ES-I3 (cell line): ENCODE results near the gene TM4SF1.

Source experiments
- H3K36me3 ChIP-seq: 2 replicates; pipeline ENCODE4 v1.6.1; 2013; ENCODE audit warnings: mild to moderate bottlenecking, low read length, control low read depth, moderate library complexity; ENCODE audit not compliant: insufficient read depth
- H3K4me1 ChIP-seq: 2 replicates; pipeline ENCODE4 v1.6.1; 2013; ENCODE audit warnings: mild to moderate bottlenecking, control low read depth, low read length; ENCODE audit not compliant: insufficient read depth
- H3K9ac ChIP-seq: 2 replicates; pipeline ENCODE4 v1.6.1; 2013; ENCODE audit warnings: low read depth, mild to moderate bottlenecking, low read length, moderate library complexity
- H3K9me3 ChIP-seq: 2 replicates; pipeline ENCODE4 v1.6.1; 2013; ENCODE audit warnings: mild to moderate bottlenecking, low read length, moderate library complexity; ENCODE audit not compliant: control insufficient read depth, insufficient read depth

The TM4SF1 gene

DNA sequence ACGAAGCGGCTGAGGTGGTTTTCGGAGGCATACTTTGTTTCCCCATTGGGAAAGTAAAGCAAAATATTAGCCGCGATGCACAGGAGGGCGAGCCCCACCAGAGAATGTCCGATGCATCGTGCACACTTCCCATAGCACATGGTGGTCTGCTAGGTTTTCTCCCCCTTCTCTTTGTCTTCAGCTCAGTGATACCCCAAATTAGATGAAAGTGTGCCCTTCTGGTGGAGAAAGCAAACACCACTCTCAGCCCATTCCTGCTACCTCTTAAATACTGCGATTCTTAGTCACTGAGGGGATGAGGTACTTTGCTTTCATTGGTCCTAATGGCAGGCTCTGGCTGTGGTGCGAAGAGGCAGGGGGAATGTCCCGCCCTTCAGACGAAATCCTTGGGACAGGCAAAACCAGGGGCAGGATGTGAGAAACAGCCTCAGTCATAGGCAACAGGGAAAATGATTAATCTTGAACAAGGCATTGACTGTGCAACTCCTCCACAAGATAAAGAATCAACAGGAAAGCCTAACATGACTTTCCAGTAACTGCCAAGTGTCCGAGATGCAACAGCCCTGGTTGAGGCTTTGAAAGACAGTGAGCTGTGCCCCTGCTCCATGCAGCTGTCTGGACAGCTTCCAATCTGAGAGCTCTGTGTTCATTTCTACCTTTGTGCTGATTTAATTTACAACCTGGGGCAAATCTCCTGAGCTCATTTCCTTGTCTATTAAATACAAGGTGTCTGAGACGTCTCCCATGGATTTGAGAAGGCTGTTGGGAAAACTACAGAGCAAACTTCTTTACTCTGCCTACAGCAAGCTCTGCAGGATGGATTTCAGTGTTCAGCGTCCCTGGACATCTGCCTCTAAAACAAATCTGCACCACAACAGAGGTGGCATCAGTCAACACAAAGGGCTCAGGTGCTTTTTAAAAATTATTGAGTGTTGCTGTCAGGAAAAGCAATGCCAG is at the start of gene TM4SF1:
Gene TM4SF1 (minus strand): TSS at position 242 of the 957 bp plus-strand sequence. CDS start 102 bp downstream, at position 140.
- Histone ChIP-seq H3K4me1 (no peaks in the 10 kb centered on the region; the same call in 1 of the 2 replicates), H3K9ac (no peak within 1 kb of the TSS), H3K9me3 (no peaks in the 10 kb centered on the region; the same call in 1 of the 2 replicates)

DNA sequence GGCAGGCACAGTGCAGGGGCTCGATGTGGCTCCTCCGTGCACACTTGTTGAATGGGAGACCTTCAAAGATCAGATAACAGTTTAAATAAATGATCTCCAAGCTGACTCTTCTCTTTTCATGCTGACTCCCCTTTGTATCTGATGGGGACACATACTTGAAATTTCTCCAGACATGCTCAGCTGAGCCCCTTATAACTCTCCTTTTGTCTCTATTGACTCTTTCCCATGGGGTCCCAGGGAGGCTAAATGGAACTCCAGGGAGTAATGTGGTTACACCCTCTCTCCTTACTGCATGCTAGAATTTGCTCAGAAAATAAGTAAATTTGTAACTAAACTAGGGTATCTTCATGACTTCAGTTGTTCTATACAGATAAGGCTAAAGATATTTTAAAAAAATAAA is 48.9 kb upstream of the TM4SF1 start:
- 0 out of 2 replicates have a peak, but pooled peaks cover 3% of the 10 kb centered on the region for H3K4me1 ChIP-seq
- no peak overlapping the region for H3K9ac ChIP-seq
- H3K36me3 ChIP-seq, result no peaks in the 10 kb centered on the region
- no peaks in the 10 kb centered on the region for H3K9me3 ChIP-seq

More for the DNA sequence above, at the start of gene TM4SF1:
- no peaks in the 10 kb centered on the region for H3K36me3 ChIP-seq

GRCh38 chr3:149424918-149425317 is 47.5 kb upstream of the TM4SF1 start:
- Histone ChIP-seq H3K36me3 (no peaks in the 10 kb centered on the region), H3K4me1 (0 out of 2 replicates have a peak, but pooled peaks cover 3% of the 10 kb centered on the region), H3K9ac (no peak overlapping the region), H3K9me3 (no peaks in the 10 kb centered on the region)

DNA sequence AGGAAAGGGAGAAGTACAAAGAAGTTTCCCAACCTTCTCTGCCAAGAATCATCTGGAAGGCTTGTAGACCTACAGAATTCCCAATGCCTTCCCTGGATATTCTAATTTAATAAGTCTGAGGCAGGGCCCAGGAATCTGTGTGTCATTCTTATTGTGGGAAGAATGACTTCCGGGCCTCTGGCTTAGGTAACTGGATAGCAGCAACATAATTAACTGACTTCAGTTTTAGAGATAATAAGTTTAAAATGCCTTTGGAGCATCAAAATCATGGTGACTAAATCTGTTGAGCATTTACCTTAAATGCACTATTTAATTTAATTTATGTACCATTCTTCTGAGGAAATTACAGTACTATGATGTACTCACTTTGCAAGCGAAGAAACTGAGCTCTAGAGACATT is 44.3 kb upstream of the TM4SF1 start:
- H3K9me3 ChIP-seq, result no peaks in the 10 kb centered on the region
- H3K9ac ChIP-seq, result no peak overlapping the region
- H3K4me1 ChIP-seq, result 0 out of 2 replicates have a peak, but pooled peaks cover 3% of the 10 kb centered on the region
- no peaks in the 10 kb centered on the region for H3K36me3 ChIP-seq

GRCh38 chr3:149419816-149420215 is 42.4 kb upstream of the TM4SF1 start:
- Histone ChIP-seq H3K9ac (no peak overlapping the region), H3K36me3 (no peaks in the 10 kb centered on the region), H3K4me1 (no peaks in the 10 kb centered on the region), H3K9me3 (no peaks in the 10 kb centered on the region)

DNA sequence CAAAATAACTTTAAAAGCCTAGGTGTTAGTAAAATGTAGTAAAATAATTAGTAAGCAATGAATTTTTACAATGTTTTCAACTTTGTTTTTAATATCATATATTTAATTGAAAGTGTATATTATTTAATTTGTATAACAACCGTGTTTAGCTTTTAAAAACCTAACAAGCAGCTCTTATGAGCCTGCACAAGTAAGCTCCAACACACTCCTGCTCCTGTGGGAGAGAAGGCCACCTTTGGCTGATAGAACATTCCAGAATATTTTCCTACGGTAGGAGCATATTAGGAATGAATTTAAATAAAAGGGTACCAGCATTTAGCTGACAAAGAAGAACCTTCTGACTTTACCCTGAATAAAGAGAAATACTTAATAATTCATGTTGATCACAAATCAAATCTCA is 40.3 kb upstream of the TM4SF1 start:
- no peaks in the 10 kb centered on the region for H3K9me3 ChIP-seq
- H3K9ac ChIP-seq, result no peak overlapping the region
- no peaks in the 10 kb centered on the region for H3K4me1 ChIP-seq
- no peaks in the 10 kb centered on the region for H3K36me3 ChIP-seq

DNA sequence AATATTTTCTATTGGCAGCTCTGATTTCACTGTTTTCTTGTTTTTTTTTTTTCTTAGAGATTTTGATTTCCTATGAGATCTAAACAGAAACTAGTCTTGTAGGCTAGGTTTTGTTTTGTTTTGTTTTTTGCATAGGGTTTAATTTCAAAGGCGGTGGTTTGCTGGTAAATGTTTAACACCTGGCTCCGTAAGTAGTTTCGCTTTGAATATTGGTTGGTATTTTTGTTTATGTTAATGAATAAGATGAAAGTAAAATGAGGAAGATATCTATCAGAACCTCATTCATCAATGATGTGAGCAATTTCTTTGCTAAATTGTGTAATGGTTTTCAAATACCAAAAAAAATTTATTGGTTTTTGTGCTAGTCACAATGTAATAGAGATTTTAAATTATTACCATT is 39.7 kb upstream of the TM4SF1 start:
- H3K9ac ChIP-seq, result no peak overlapping the region
- H3K4me1 ChIP-seq, result no peaks in the 10 kb centered on the region
- H3K36me3 ChIP-seq, result no peaks in the 10 kb centered on the region
- H3K9me3 ChIP-seq, result no peaks in the 10 kb centered on the region

DNA sequence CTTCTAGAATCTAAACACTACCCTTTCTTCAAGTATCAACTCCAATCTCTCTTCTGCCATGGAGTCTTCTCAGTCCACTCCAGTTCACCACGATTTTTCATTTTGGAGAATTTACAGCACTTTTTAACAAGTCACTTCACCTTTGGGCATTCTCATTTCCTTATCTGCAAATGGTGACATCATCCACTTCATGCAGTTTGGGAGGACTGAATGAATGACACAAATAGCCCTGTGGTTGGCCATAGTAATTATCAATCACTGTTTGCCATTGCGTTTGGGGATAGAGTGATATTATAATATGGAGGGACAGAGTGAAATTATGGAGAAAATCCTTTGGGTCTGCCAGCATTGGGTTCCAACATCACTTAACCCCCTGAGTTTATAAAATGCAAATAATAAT is 38.0 kb upstream of the TM4SF1 start:
- no peaks in the 10 kb centered on the region for H3K4me1 ChIP-seq
- H3K36me3 ChIP-seq, result no peaks in the 10 kb centered on the region
- no peaks in the 10 kb centered on the region for H3K9me3 ChIP-seq
- H3K9ac ChIP-seq, result no peak overlapping the region

- no peaks in the 10 kb centered on the region for H3K9me3 ChIP-seq
- no peaks in the 10 kb centered on the region for H3K4me1 ChIP-seq
- H3K36me3 ChIP-seq, result no peaks in the 10 kb centered on the region
- H3K9ac ChIP-seq, result no peak overlapping the region
Measured at GRCh38 chr3:149414557-149415231, 37.2 kb upstream of the TM4SF1 start.

- Histone ChIP-seq H3K9ac (no peak overlapping the region), H3K36me3 (no peaks in the 10 kb centered on the region), H3K9me3 (no peaks in the 10 kb centered on the region), H3K4me1 (no peaks in the 10 kb centered on the region)
Measured at GRCh38 chr3:149411583-149411982, 34.1 kb upstream of the TM4SF1 start.

GRCh38 chr3:149409351-149409750 is 31.9 kb upstream of the TM4SF1 start:
- Histone ChIP-seq H3K9me3 (no peaks in the 10 kb centered on the region), H3K9ac (no peak overlapping the region), H3K36me3 (no peaks in the 10 kb centered on the region), H3K4me1 (no peaks in the 10 kb centered on the region)

DNA sequence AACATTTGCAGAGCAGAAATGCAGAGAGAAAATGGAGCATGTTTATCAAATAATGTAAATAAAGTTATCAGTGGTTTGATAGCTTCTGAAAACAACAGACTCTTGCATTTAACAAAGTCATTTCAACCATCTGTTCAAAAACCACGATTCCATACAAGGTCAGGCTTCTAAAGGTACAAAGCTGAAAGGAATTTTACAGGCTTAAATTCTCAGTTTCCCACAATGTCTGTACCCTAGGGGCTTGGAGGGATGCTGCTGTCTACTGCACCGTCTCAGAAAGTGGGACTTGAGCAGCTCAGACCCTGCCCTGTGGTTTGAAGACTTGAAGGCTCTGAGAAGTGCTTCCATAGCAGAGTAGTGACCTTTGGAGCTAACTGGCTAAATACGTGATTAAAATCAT is 30.4 kb upstream of the TM4SF1 start:
- H3K9ac ChIP-seq, result no peak overlapping the region
- no peaks in the 10 kb centered on the region for H3K36me3 ChIP-seq
- no peaks in the 10 kb centered on the region for H3K9me3 ChIP-seq
- no peaks in the 10 kb centered on the region for H3K4me1 ChIP-seq

- Histone ChIP-seq H3K9ac (no peak overlapping the region), H3K4me1 (no peaks in the 10 kb centered on the region), H3K36me3 (no peaks in the 10 kb centered on the region), H3K9me3 (no peaks in the 10 kb centered on the region)
Measured at GRCh38 chr3:149406244-149406752, 28.8 kb upstream of the TM4SF1 start.

DNA sequence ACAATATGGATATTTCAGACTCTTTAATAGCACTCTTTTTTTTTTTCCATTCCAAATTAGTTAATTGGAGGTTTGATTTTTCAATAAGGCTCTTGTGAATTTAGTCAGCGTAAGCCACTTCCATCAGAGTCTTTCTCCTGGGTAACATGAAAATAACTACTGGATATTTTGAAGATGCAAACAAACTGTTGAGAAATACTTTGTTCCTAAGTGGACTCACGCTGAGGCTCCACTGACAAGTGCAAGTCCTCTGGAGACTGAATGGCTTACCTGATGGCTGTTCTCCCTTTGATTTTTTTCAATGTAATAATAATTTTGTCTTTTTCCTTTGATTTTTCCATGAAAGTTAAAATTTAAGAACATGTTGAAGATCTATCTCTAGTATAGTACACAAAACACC is 26.0 kb upstream of the TM4SF1 start:
- no peaks in the 10 kb centered on the region for H3K9me3 ChIP-seq
- H3K36me3 ChIP-seq, result no peaks in the 10 kb centered on the region
- H3K4me1 ChIP-seq, result no peaks in the 10 kb centered on the region
- no peak overlapping the region for H3K9ac ChIP-seq
